ENCODE results near the gene EXD3. TPM values are rescaled to one million over a fixed set of nuclear protein-coding genes. Genes with fewer than 3 reads are reported as not detected.
A peak's percentile ranks its signal among the peaks of the same experiment; 100 is the strongest.
"Not testable (repeated sequence)": the region's sequence is repeated elsewhere in the genome, so short reads cannot be mapped to it uniquely, and the experiment has no call there.

EXD3 gene
- total RNA-seq (10 to 100 TPM; 15.4 to 17.8 TPM), total RNA-seq (18.8 to 21.4 reads per million in 2 donors)

- DNase-seq, result peak; percentile 91 to 96 (median 94)
- no peaks in the 10 kb centered on the region for H3K9me3 ChIP-seq (ENCODE audit: control insufficient read depth, low read length, poor library complexity, severe bottlenecking)
- H3K4me3 Mint-ChIP-seq, result peak within 1 kb of the TSS; percentile 84
- peak within 1 kb of the TSS; percentile 45 for H3K27ac Mint-ChIP-seq
- H3K36me3 Mint-ChIP-seq (ENCODE audit: low read depth), result no peaks in the 10 kb centered on the region
- ATAC-seq, result peak; percentile 93
- H3K27me3 Mint-ChIP-seq, result no peaks in the 10 kb centered on the region
- H3K4me1 Mint-ChIP-seq, result peaks cover 8% of the 10 kb centered on the region
These were observed at the start of gene EXD3, which contains the start of gene NOXA1 for GRCh38 chr9:137422604-137423513. Gene EXD3, minus strand, starts transcription at chr9:137423162. Its CDS starts 27,805 bp downstream, at chr9:137395357. Gene NOXA1, plus strand, starts transcription at chr9:137423393. Its CDS starts 137 bp downstream, at chr9:137423530.

GRCh38 chr9:137470785-137471184, 47.8 kb upstream of the EXD3 start:
- H3K9me3 ChIP-seq (ENCODE audit: control insufficient read depth, low read length, poor library complexity, severe bottlenecking), result no peaks in the 10 kb centered on the region
- Mint-ChIP-seq H3K36me3 (ENCODE audit: low read depth) (peaks cover 2% of the 10 kb centered on the region), H3K4me1 (peaks cover 11% of the 10 kb centered on the region), H3K4me3 (no peak overlapping the region), H3K27ac (no peak overlapping the region), H3K27me3 (no peaks in the 10 kb centered on the region)
- no peak for DNase-seq
- ATAC-seq, result no peak

DNA sequence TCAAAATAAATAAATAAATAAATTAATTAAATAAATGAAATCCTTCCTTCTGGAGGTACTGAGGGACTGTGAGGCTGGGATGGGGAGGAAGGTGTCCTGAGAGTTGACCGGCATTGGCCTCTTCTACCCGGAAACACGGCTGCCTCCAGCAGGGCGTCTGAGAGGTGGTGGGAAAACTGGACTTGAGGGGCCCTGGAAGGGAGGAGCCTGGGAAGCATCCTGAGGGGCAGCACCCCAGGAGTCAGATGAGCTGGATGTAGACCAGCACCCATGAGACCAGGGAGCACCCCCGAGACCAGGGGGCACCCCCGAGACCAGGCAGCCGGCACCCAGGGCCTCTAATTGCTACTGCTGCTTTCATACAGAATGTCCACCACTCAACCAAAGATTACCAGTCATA, 44.9 kb upstream of the EXD3 start:
- H3K9me3 ChIP-seq (ENCODE audit: control insufficient read depth, low read length, poor library complexity, severe bottlenecking), result no peaks in the 10 kb centered on the region
- DNase-seq (no peak), ATAC-seq (no peak)
- H3K36me3 Mint-ChIP-seq (ENCODE audit: low read depth), result peaks cover 2% of the 10 kb centered on the region
- H3K27me3 Mint-ChIP-seq, result no peaks in the 10 kb centered on the region
- no peak overlapping the region for H3K27ac Mint-ChIP-seq
- no peak overlapping the region for H3K4me3 Mint-ChIP-seq
- H3K4me1 Mint-ChIP-seq, result peaks cover 13% of the 10 kb centered on the region

DNA sequence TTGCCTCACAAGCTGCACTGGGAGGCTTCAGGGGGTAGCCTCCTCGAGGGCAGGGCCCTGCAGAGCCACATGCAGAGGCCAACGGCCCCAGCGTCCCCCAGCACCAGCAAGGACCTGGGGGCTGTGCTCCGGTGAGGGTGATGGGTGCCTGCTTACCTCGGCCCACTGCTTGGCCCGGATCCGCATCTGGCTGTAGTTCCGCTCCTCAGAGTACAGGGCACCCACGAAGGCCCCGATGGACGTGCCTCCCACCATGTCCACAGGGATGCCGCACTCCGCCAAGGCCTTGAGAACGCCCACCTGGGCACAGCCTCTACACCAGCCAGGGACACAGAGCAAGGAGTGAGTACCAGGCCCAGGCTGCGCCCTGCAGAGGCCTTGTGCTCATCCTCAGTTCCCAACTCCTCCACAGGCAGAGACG, 44.2 kb upstream of the EXD3 start:
- Mint-ChIP-seq H3K4me1 (peaks cover 14% of the 10 kb centered on the region), H3K36me3 (ENCODE audit: low read depth) (peaks cover 2% of the 10 kb centered on the region), H3K27me3 (no peaks in the 10 kb centered on the region), H3K4me3 (no peak overlapping the region), H3K27ac (no peak overlapping the region)
- ATAC-seq (no peak), DNase-seq (no peak)
- no peaks in the 10 kb centered on the region for H3K9me3 ChIP-seq (ENCODE audit: control insufficient read depth, low read length, poor library complexity, severe bottlenecking)

GRCh38 chr9:137466389-137467085, 43.6 kb upstream of the EXD3 start:
- H3K4me1 Mint-ChIP-seq, result peaks cover 14% of the 10 kb centered on the region
- ATAC-seq; H3K27me3 Mint-ChIP-seq; H3K4me3 Mint-ChIP-seq; H3K36me3 Mint-ChIP-seq (ENCODE audit: low read depth); H3K9me3 ChIP-seq (ENCODE audit: control insufficient read depth, low read length, poor library complexity, severe bottlenecking); DNase-seq; H3K27ac Mint-ChIP-seq: not testable (repeated sequence)

- no peak overlapping the region for H3K27ac Mint-ChIP-seq
- H3K4me1 Mint-ChIP-seq, result peaks cover 16% of the 10 kb centered on the region
- H3K4me3 Mint-ChIP-seq, result no peak overlapping the region
- H3K27me3 Mint-ChIP-seq, result no peaks in the 10 kb centered on the region
- no peaks in the 10 kb centered on the region for H3K36me3 Mint-ChIP-seq (ENCODE audit: low read depth)
- ATAC-seq (no peak), DNase-seq (peak in 1 of 3 donors; percentile 4)
- H3K9me3 ChIP-seq (ENCODE audit: control insufficient read depth, low read length, poor library complexity, severe bottlenecking), result no peaks in the 10 kb centered on the region
These were observed 42.9 kb upstream of the EXD3 start for GRCh38 chr9:137465720-137466388.

GRCh38 chr9:137465000-137465719, 42.2 kb upstream of the EXD3 start:
- no peak overlapping the region for H3K4me3 Mint-ChIP-seq
- no peak overlapping the region for H3K27ac Mint-ChIP-seq
- peaks cover 14% of the 10 kb centered on the region for H3K4me1 Mint-ChIP-seq
- H3K9me3 ChIP-seq (ENCODE audit: control insufficient read depth, low read length, poor library complexity, severe bottlenecking), result no peaks in the 10 kb centered on the region
- DNase-seq (no peak), ATAC-seq (no peak)
- no peaks in the 10 kb centered on the region for H3K27me3 Mint-ChIP-seq
- H3K36me3 Mint-ChIP-seq (ENCODE audit: low read depth), result no peaks in the 10 kb centered on the region

GRCh38 chr9:137464291-137464999, 41.5 kb upstream of the EXD3 start:
- no peak for DNase-seq
- peaks cover 18% of the 10 kb centered on the region for H3K4me1 Mint-ChIP-seq
- H3K36me3 Mint-ChIP-seq (ENCODE audit: low read depth), result no peaks in the 10 kb centered on the region
- no peaks in the 10 kb centered on the region for H3K27me3 Mint-ChIP-seq
- no peak overlapping the region for H3K4me3 Mint-ChIP-seq
- H3K9me3 ChIP-seq (ENCODE audit: control insufficient read depth, low read length, poor library complexity, severe bottlenecking), result no peaks in the 10 kb centered on the region
- no peak overlapping the region for H3K27ac Mint-ChIP-seq
- ATAC-seq, result no peak

GRCh38 chr9:137463931-137464290, 40.9 kb upstream of the EXD3 start:
- ATAC-seq, result no peak
- no peak overlapping the region for H3K4me3 Mint-ChIP-seq
- no peak overlapping the region for H3K27ac Mint-ChIP-seq

DNA sequence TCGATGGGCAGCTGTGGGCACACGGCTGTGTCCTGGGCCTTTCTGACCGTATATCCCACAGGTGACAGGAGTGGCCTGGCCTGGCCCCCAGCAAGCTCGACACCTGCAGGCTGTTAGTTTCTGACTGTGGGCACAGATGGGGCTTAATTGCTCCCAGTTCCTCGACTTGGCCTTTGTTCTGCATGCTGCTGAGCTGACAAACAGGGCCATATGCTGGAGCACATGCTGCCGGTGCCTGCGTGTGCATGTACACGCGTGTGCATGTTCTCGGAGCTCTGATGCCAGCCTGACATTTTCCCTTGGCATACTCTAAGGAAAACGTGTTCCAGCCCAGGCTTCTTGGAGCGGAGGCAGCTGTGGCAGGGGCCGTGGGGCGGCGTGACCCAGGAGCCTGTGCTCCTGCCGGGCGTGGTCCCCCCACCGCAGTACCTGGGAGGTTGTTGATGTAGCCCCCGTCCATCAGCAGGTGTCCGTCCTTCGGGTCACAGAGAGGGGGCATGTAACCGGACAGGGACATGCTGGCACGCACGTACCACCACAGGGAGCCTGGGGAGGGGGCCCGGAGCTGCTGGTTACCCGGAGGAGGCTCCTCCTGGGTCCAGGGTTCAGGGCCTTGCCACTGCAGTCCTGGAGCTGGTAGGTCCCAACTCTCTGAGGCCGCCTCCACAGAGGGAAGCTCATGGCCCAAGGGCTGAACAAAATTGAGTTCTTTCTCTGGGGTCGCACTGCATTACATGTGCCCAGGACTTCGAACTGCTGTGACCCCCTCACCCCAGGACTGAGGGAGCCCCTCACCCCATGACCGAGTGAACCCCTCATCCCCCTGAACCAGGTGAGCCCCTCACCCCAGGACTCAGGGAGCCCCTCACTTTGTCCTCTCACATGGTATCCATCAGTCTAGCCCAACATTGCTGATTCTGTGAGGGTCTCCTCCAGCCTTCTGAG, 40.3 kb upstream of the EXD3 start:
- H3K9me3 ChIP-seq (ENCODE audit: control insufficient read depth, low read length, poor library complexity, severe bottlenecking), result no peaks in the 10 kb centered on the region
- Mint-ChIP-seq H3K27ac (no peak overlapping the region), H3K36me3 (ENCODE audit: low read depth) (no peaks in the 10 kb centered on the region), H3K27me3 (no peaks in the 10 kb centered on the region), H3K4me3 (peak overlapping the region; percentile 19), H3K4me1 (peaks cover 16% of the 10 kb centered on the region)
- no peak for ATAC-seq
- no peak for DNase-seq

More at GRCh38 chr9:137463931-137464290, 40.9 kb upstream of the EXD3 start:
- no peaks in the 10 kb centered on the region for H3K9me3 ChIP-seq (ENCODE audit: control insufficient read depth, low read length, poor library complexity, severe bottlenecking)
- no peaks in the 10 kb centered on the region for H3K27me3 Mint-ChIP-seq
- DNase-seq, result no peak
- H3K36me3 Mint-ChIP-seq (ENCODE audit: low read depth), result no peaks in the 10 kb centered on the region
- H3K4me1 Mint-ChIP-seq, result peaks cover 16% of the 10 kb centered on the region

GRCh38 chr9:137462396-137462985, 39.5 kb upstream of the EXD3 start:
- Mint-ChIP-seq H3K27me3 (no peaks in the 10 kb centered on the region), H3K4me1 (peaks cover 16% of the 10 kb centered on the region), H3K27ac (no peak overlapping the region), H3K4me3 (peak overlapping the region; percentile 75), H3K36me3 (ENCODE audit: low read depth) (no peaks in the 10 kb centered on the region)
- DNase-seq, result no peak
- H3K9me3 ChIP-seq (ENCODE audit: control insufficient read depth, low read length, poor library complexity, severe bottlenecking), result no peaks in the 10 kb centered on the region
- no peak for ATAC-seq
